Ishikawa (cell line): ENCODE measurements around the gene ATP6V1E1.

Experiments
- CEBPB ChIP-seq: IDR thresholded peaks from 2 replicates; pipeline ENCODE4 v1.6.1; 2012
- EP300 ChIP-seq: IDR thresholded peaks from 2 replicates; pipeline ENCODE4 v1.6.1; 2012; ENCODE audit warnings: borderline replicate concordance
- YY1 ChIP-seq: IDR thresholded peaks from 2 replicates; pipeline ENCODE4 v1.6.1; 2012; ENCODE audit warnings: low read depth
- ZBTB7A ChIP-seq: IDR thresholded peaks from 2 replicates; pipeline ENCODE4 v1.6.1; 2012; ENCODE audit warnings: low read depth
- TF ChIP-seq, protein P1 (sequence below): IDR thresholded peaks from 2 replicates; pipeline ENCODE4 v1.6.1; 2012; ENCODE audit warnings: low read depth, mild to moderate bottlenecking
- TF ChIP-seq, protein P2 (sequence below): IDR thresholded peaks from 2 replicates; pipeline ENCODE4 v1.6.1; 2012
- TF ChIP-seq, protein P3 (sequence below): IDR thresholded peaks from 2 replicates; pipeline ENCODE4 v1.6.1; 2012

DNA sequence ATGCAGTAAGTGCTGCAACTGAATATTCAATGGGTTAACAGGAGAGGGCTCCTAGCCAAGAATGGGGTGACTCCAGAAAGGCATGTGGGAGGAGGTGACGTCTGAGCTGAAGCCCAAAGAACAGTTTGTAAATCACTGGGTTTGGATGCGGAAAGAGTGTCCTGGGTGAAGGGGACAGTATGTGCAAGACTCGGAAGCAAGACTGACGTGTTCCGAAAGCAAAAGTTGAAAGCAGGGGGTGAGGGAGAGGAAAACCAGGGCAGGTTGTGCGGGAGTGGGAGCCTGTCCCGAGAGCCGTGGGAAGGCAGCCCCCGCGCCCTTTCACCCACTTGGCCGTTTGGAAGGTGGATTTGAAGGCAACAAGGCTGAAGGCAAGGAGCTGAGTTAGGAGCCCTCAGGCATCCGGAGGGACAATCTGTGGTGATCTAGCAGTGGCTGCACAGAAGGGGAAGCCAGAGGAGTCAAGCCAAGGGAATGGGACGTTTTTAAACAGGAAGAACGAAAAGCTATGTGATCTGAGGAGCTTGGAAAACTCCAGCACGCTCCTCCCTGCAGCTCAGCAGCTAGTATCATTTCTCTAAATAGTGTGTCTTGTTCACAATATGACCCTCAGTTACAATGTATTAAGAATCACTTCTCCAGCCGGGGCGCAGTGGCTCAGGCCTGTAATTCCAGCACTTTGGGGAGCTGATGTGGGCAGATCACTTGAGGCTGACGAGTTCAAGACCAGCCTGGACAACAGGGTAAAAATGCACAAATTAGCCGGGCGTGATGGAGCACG, 57.5 kb downstream of the ATP6V1E1 start:
- TF ChIP-seq, protein P1, sequence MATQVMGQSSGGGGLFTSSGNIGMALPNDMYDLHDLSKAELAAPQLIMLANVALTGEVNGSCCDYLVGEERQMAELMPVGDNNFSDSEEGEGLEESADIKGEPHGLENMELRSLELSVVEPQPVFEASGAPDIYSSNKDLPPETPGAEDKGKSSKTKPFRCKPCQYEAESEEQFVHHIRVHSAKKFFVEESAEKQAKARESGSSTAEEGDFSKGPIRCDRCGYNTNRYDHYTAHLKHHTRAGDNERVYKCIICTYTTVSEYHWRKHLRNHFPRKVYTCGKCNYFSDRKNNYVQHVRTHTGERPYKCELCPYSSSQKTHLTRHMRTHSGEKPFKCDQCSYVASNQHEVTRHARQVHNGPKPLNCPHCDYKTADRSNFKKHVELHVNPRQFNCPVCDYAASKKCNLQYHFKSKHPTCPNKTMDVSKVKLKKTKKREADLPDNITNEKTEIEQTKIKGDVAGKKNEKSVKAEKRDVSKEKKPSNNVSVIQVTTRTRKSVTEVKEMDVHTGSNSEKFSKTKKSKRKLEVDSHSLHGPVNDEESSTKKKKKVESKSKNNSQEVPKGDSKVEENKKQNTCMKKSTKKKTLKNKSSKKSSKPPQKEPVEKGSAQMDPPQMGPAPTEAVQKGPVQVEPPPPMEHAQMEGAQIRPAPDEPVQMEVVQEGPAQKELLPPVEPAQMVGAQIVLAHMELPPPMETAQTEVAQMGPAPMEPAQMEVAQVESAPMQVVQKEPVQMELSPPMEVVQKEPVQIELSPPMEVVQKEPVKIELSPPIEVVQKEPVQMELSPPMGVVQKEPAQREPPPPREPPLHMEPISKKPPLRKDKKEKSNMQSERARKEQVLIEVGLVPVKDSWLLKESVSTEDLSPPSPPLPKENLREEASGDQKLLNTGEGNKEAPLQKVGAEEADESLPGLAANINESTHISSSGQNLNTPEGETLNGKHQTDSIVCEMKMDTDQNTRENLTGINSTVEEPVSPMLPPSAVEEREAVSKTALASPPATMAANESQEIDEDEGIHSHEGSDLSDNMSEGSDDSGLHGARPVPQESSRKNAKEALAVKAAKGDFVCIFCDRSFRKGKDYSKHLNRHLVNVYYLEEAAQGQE, result no peak
- no peak for TF ChIP-seq ZBTB7A
- no peak for TF ChIP-seq CEBPB
- no peak for TF ChIP-seq YY1
- TF ChIP-seq EP300, result no peak
- TF ChIP-seq, protein P2, sequence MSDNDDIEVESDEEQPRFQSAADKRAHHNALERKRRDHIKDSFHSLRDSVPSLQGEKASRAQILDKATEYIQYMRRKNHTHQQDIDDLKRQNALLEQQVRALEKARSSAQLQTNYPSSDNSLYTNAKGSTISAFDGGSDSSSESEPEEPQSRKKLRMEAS, result no peak
- TF ChIP-seq, protein P3, sequence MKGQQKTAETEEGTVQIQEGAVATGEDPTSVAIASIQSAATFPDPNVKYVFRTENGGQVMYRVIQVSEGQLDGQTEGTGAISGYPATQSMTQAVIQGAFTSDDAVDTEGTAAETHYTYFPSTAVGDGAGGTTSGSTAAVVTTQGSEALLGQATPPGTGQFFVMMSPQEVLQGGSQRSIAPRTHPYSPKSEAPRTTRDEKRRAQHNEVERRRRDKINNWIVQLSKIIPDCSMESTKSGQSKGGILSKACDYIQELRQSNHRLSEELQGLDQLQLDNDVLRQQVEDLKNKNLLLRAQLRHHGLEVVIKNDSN, result no peak
